Measurements from ENCODE around the gene CSPG4.
A peak's percentile ranks its signal among the peaks of the same experiment; 100 is the strongest.
"Not testable (repeated sequence)": the region's sequence is repeated elsewhere in the genome, so short reads cannot be mapped to it uniquely, and the experiment has no call there.

The CSPG4 gene

GRCh38 chr15:75751891-75752290, 39.2 kb upstream of the CSPG4 start:
- no peak for DNase-seq (ENCODE audit: low read depth in 1 of 2, low spot score in 1 of 2)
- TF ChIP-seq JUND (IDR thresholded peaks at IDR 0.05; ENCODE audit: low read depth): no peak
- in situ Hi-C loops (cut with HindIII; ENCODE audit: low pct_unique_long_range_greater_than_20kb, low sequenced_read_pairs): no loop called here

- TF ChIP-seq JUND (IDR thresholded peaks at IDR 0.05; ENCODE audit: low read depth): no peak
- no peak for DNase-seq (ENCODE audit: low read depth in 1 of 2, low spot score in 1 of 2)
- in situ Hi-C loops (cut with HindIII; ENCODE audit: low pct_unique_long_range_greater_than_20kb, low sequenced_read_pairs): no loop called here
Observed at GRCh38 chr15:75751116-75751875, 38.6 kb upstream of the CSPG4 start.

GRCh38 chr15:75750261-75751050, 37.8 kb upstream of the CSPG4 start:
- DNase-seq (ENCODE audit: low read depth in 1 of 2, low spot score in 1 of 2): no peak
- in situ Hi-C loops (cut with HindIII; ENCODE audit: low pct_unique_long_range_greater_than_20kb, low sequenced_read_pairs): no loop called here
- TF ChIP-seq JUND (IDR thresholded peaks at IDR 0.05; ENCODE audit: low read depth): no peak

- no peak for DNase-seq (ENCODE audit: low read depth in 1 of 2, low spot score in 1 of 2)
- in situ Hi-C loops (cut with HindIII; ENCODE audit: low pct_unique_long_range_greater_than_20kb, low sequenced_read_pairs): no loop called here
Observed at GRCh38 chr15:75749820-75750219, 37.2 kb upstream of the CSPG4 start.

GRCh38 chr15:75748882-75749281, 36.2 kb upstream of the CSPG4 start:
- in situ Hi-C loops (cut with HindIII; ENCODE audit: low pct_unique_long_range_greater_than_20kb, low sequenced_read_pairs); DNase-seq (ENCODE audit: low read depth in 1 of 2, low spot score in 1 of 2): not testable (repeated sequence)

More at GRCh38 chr15:75749820-75750219, 37.2 kb upstream of the CSPG4 start:
- no peak for TF ChIP-seq JUND (IDR thresholded peaks at IDR 0.05; ENCODE audit: low read depth)

GRCh38 chr15:75747121-75747520, 34.5 kb upstream of the CSPG4 start:
- in situ Hi-C loops (cut with HindIII; ENCODE audit: low pct_unique_long_range_greater_than_20kb, low sequenced_read_pairs): not testable (repeated sequence)

GRCh38 chr15:75745305-75745704, 32.7 kb upstream of the CSPG4 start:
- no peak for TF ChIP-seq JUND (IDR thresholded peaks at IDR 0.05; ENCODE audit: low read depth)
- no peak for DNase-seq (ENCODE audit: low read depth in 1 of 2, low spot score in 1 of 2)
- in situ Hi-C loops (cut with HindIII; ENCODE audit: low pct_unique_long_range_greater_than_20kb, low sequenced_read_pairs): no loop called here

More at GRCh38 chr15:75747121-75747520, 34.5 kb upstream of the CSPG4 start:
- not testable (repeated sequence) for DNase-seq (ENCODE audit: low read depth in 1 of 2, low spot score in 1 of 2)

GRCh38 chr15:75742346-75742745, 29.7 kb upstream of the CSPG4 start:
- DNase-seq (ENCODE audit: low read depth in 1 of 2, low spot score in 1 of 2); in situ Hi-C loops (cut with HindIII; ENCODE audit: low pct_unique_long_range_greater_than_20kb, low sequenced_read_pairs): not testable (repeated sequence)

GRCh38 chr15:75739791-75740190, 27.1 kb upstream of the CSPG4 start:
- no peak for DNase-seq (ENCODE audit: low read depth in 1 of 2, low spot score in 1 of 2)
- TF ChIP-seq JUND (IDR thresholded peaks at IDR 0.05; ENCODE audit: low read depth): no peak
- in situ Hi-C loops (cut with HindIII; ENCODE audit: low pct_unique_long_range_greater_than_20kb, low sequenced_read_pairs): no loop called here

GRCh38 chr15:75738647-75739325, 26.1 kb upstream of the CSPG4 start:
- in situ Hi-C loops (cut with HindIII; ENCODE audit: low pct_unique_long_range_greater_than_20kb, low sequenced_read_pairs): no loop called here
- peak in 1 of 2 experiments; percentile 95 for DNase-seq (ENCODE audit: low read depth in 1 of 2, low spot score in 1 of 2)
- TF ChIP-seq JUND (IDR thresholded peaks at IDR 0.05; ENCODE audit: low read depth): no peak

GRCh38 chr15:75738014-75738646, 25.5 kb upstream of the CSPG4 start:
- no peak for TF ChIP-seq JUND (IDR thresholded peaks at IDR 0.05; ENCODE audit: low read depth)
- DNase-seq (ENCODE audit: low read depth in 1 of 2, low spot score in 1 of 2): peak in 1 of 2 experiments; percentile 94
- in situ Hi-C loops (cut with HindIII; ENCODE audit: low pct_unique_long_range_greater_than_20kb, low sequenced_read_pairs): no loop called here

GRCh38 chr15:75737116-75738013, 24.7 kb upstream of the CSPG4 start:
- in situ Hi-C loops (cut with HindIII; ENCODE audit: low pct_unique_long_range_greater_than_20kb, low sequenced_read_pairs); DNase-seq (ENCODE audit: low read depth in 1 of 2, low spot score in 1 of 2): not testable (repeated sequence)

Data from T47D (cell line).